Neutrophil (primary cell): Measurements from ENCODE around the gene POU3F2.

Experiments used
- H3K27ac ChIP-seq: fragments of 200-600 bp; sonication (generic); 2 replicates; pipeline ENCODE4 v1.5.1; 2016; ENCODE audit warnings: mild to moderate bottlenecking, moderate library complexity
- H3K27me3 ChIP-seq: fragments of 200-600 bp; sonication (generic); 2 replicates; pipeline ENCODE4 v1.6.0; 2016; ENCODE audit warnings: mild to moderate bottlenecking
- H3K36me3 ChIP-seq: fragments of 200-600 bp; sonication (generic); 2 replicates; pipeline ENCODE4 v1.5.1; 2017
- H3K4me1 ChIP-seq, 2 experiments: fragments of 200-600 bp in 1 of 2; sonication (generic) in 1 of 2; 1 replicate in 1 of 2; 2 replicates in 1 of 2; pipeline versions ENCODE4 v1.5.1 to v1.6.1; 2013 to 2016; ENCODE audit warnings: low read depth in 1 of 2, low read length in 1 of 2, mild to moderate bottlenecking in 1 of 2, moderate library complexity in 1 of 2; ENCODE audit not compliant: control insufficient read depth in 1 of 2, insufficient read depth in 1 of 2
- H3K4me3 ChIP-seq, 2 experiments: fragments of 200-600 bp in 1 of 2; sonication (generic) in 1 of 2; 1 replicate in 1 of 2; 2 replicates in 1 of 2; pipeline ENCODE4 v1.5.1; 2013 to 2016; ENCODE audit warnings: low read depth in 1 of 2, low read length in 1 of 2, mild to moderate bottlenecking in 1 of 2, moderate library complexity in 1 of 2
- H3K9me3 ChIP-seq: fragments of 200-600 bp; sonication (generic); 2 replicates; pipeline ENCODE4 v1.5.1; 2016
- CTCF ChIP-seq: fragments of 200-600 bp; sonication (generic); IDR thresholded peaks from 2 replicates; pipeline ENCODE4 v1.5.1; 2016; ENCODE audit warnings: antibody characterized with exemption

Gene POU3F2

GRCh38 chr6:98834060-98835031, at the start of gene POU3F2:
Gene POU3F2, plus strand, starts transcription at chr6:98834574. Its CDS starts 300 bp downstream, at chr6:98834874.
- H3K36me3 ChIP-seq: no peaks in the 10 kb centered on the region
- no peak within 1 kb of the TSS for H3K27ac ChIP-seq
- no peak for TF ChIP-seq CTCF
- no peaks in the 10 kb centered on the region for H3K9me3 ChIP-seq
- H3K4me1 ChIP-seq: peaks cover 27 to 48% of the 10 kb centered on the region in 2 experiments
- H3K27me3 ChIP-seq: peaks cover 100% of the 10 kb centered on the region
- H3K4me3 ChIP-seq: peak within 1 kb of the TSS; percentile 52 to 75

GRCh38 chr6:98787435-98787834, 46.9 kb upstream of the POU3F2 start:
- Histone ChIP-seq H3K27ac (no peak overlapping the region), H3K36me3 (no peaks in the 10 kb centered on the region), H3K9me3 (no peaks in the 10 kb centered on the region), H3K4me3 (no peak overlapping the region), H3K4me1 (no peaks in the 10 kb centered on the region), H3K27me3 (peaks cover 51% of the 10 kb centered on the region)
- TF ChIP-seq CTCF: no peak

- TF ChIP-seq CTCF: no peak
- no peaks in the 10 kb centered on the region for H3K9me3 ChIP-seq
- H3K4me3 ChIP-seq: no peak overlapping the region
- H3K36me3 ChIP-seq: no peaks in the 10 kb centered on the region
- no peak overlapping the region for H3K27ac ChIP-seq
- H3K27me3 ChIP-seq: peaks cover 54% of the 10 kb centered on the region
- H3K4me1 ChIP-seq: no peaks in the 10 kb centered on the region
Measured at GRCh38 chr6:98787961-98788360, 46.4 kb upstream of the POU3F2 start.

- H3K4me3 ChIP-seq: no peak overlapping the region
- no peaks in the 10 kb centered on the region for H3K4me1 ChIP-seq
- TF ChIP-seq CTCF: no peak
- H3K27me3 ChIP-seq: peaks cover 52% of the 10 kb centered on the region
- no peak overlapping the region for H3K27ac ChIP-seq
- H3K9me3 ChIP-seq: no peaks in the 10 kb centered on the region
- no peaks in the 10 kb centered on the region for H3K36me3 ChIP-seq
Measured at GRCh38 chr6:98794307-98794842, 40.0 kb upstream of the POU3F2 start.

GRCh38 chr6:98797217-98797994, 37.0 kb upstream of the POU3F2 start:
- H3K4me3 ChIP-seq: no peak overlapping the region
- no peak for TF ChIP-seq CTCF
- peaks cover 40% of the 10 kb centered on the region for H3K27me3 ChIP-seq
- no peak overlapping the region for H3K27ac ChIP-seq
- H3K9me3 ChIP-seq: no peaks in the 10 kb centered on the region
- no peaks in the 10 kb centered on the region for H3K4me1 ChIP-seq
- no peaks in the 10 kb centered on the region for H3K36me3 ChIP-seq
